22Rv1 (cell line): ENCODE measurements around the gene KRT9.

Experiments
- ZFX ChIP-seq: fragments of 450-650 bp; IDR thresholded peaks from 2 replicates; pipeline ENCODE4 v1.6.1; 2017; ENCODE audit warnings: antibody characterized with exemption, borderline replicate concordance
- TF ChIP-seq, protein P1 (sequence below): fragments of 450-650 bp; IDR thresholded peaks from 2 replicates; pipeline ENCODE4 v1.5.1; 2017; ENCODE audit warnings: mild to moderate bottlenecking

DNA sequence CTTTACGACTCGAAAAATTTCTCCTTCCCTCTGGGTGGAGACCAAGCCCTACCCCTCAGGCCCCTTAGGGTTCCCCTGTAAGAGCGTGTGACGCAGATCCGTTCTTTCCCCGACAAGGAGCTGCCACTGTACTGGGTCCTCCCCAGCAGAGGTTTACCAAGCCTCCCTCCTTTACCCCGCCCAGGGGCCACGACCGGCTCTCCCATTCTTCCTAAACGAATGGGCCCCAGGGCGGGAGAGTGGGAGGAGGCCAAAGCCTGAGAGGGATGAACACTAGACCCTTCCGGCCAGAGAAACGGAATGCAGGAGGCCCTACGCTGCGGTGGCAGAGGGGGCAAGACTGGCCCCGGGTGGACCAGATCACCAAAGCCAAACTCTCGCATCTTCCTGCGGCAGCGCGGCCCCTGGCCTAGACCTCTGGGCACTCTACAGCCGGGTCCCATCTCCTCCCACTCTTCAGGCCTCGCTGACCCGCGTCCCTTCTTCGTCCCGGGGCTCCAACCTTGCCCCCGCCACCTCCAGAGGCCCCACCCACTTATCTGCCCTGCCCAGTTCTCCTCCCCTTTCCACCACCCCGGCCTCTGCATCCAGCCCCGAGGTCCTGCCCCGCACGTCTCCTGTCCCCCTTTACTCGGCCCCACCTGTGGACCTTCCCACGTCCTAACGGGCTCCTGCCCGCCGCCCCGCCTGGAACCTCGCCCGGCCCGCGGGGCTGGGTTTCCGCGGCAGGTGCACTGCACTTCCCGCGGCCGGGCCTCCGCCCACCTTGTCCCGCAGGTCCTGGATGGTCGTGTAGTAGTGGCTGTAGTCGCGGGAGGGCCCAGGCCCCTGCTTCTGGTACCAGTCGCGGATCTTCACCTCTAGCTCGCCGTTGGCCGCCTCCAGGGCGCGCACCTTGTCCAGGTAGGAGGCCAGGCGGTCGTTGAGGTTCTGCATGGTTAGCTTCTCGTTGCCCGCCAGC, 44.5 kb downstream of the KRT9 start:
- TF ChIP-seq, protein P1, sequence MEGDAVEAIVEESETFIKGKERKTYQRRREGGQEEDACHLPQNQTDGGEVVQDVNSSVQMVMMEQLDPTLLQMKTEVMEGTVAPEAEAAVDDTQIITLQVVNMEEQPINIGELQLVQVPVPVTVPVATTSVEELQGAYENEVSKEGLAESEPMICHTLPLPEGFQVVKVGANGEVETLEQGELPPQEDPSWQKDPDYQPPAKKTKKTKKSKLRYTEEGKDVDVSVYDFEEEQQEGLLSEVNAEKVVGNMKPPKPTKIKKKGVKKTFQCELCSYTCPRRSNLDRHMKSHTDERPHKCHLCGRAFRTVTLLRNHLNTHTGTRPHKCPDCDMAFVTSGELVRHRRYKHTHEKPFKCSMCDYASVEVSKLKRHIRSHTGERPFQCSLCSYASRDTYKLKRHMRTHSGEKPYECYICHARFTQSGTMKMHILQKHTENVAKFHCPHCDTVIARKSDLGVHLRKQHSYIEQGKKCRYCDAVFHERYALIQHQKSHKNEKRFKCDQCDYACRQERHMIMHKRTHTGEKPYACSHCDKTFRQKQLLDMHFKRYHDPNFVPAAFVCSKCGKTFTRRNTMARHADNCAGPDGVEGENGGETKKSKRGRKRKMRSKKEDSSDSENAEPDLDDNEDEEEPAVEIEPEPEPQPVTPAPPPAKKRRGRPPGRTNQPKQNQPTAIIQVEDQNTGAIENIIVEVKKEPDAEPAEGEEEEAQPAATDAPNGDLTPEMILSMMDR: peak; percentile 26; the same call in 1 of the 2 replicates
- TF ChIP-seq ZFX: no peak
